ENCODE data around the gene PLEKHA3. TPM values are rescaled to one million over a fixed set of nuclear protein-coding genes. Genes with fewer than 3 reads are reported as not detected.

Gene PLEKHA3
- total and polyA plus RNA-seq, 2 of the 4 experiments (the other 2 are of a cell fraction): 3.9 to 5.5 TPM

- in situ Hi-C loops (cut with MboI; ENCODE audit: low sequenced_read_pairs) (no loop called here), intact Hi-C loops (cut with micrococcal nuclease) (loop anchor here (1.0 kb wide), 1 partner anchor 27 kb away; the partner anchor contains the start of genes PJVK and PRKRA), dilution Hi-C loops (cut with HindIII; ENCODE audit: low sequenced_read_pairs, unreplicated experiment) (no loop called here)
- Histone ChIP-seq H3K4ac (ENCODE audit: low read depth, low read length) (peak within 1 kb of the TSS; percentile 91), H3K4me2 (ENCODE audit: low read depth, low read length) (peak within 1 kb of the TSS; percentile 87), H3K9me1 (ENCODE audit: insufficient read depth, low read length) (peaks cover 6% of the 10 kb centered on the region; the same call in 1 of the 2 replicates), H3K9ac (ENCODE audit: low read depth, low read length) (peak within 1 kb of the TSS; percentile 94), H2BK20ac (ENCODE audit: low read depth, low read length) (peak within 1 kb of the TSS; percentile 76; the same call in 1 of the 2 replicates), H3K27ac (ENCODE audit: insufficient read depth, low read length) (peak within 1 kb of the TSS; percentile 91), H4K20me1 (ENCODE audit: insufficient read depth, low read length) (peaks cover 16% of the 10 kb centered on the region; the same call in 1 of the 2 replicates), H2BK120ac (ENCODE audit: low read depth, low read length) (peak within 1 kb of the TSS; percentile 85), H3K79me1 (ENCODE audit: low read depth in 1 of 2, low read length in 2 of 2) (peaks cover 13 to 39% of the 10 kb centered on the region in 2 experiments), H3K4me1 (ENCODE audit: control insufficient read depth, insufficient read depth, low read length) (peaks cover 7% of the 10 kb centered on the region), H4K8ac (ENCODE audit: low read depth in 2 of 2, low read length in 2 of 2) (peak within 1 kb of the TSS; percentile 92 to 98), H2AK9ac (replicated peaks; ENCODE audit: low read depth, low read length, poor library complexity) (peak within 1 kb of the TSS; percentile 45), H2AK5ac (ENCODE audit: low read depth, low read length) (no peak within 1 kb of the TSS; the same call in 1 of the 2 replicates), H3K23ac (ENCODE audit: low read depth, low read length) (peak within 1 kb of the TSS; percentile 93), H2BK15ac (ENCODE audit: low read depth, low read length) (peak within 1 kb of the TSS; percentile 5; the same call in 1 of the 3 replicates), H3K14ac (replicated peaks; ENCODE audit: low read depth, low read length) (peak within 1 kb of the TSS; percentile 99), H3K27me3 (ENCODE audit: control insufficient read depth, insufficient read depth, low read length) (no peaks in the 10 kb centered on the region), H2BK5ac (ENCODE audit: low read depth, low read length, poor library complexity, severe bottlenecking) (peak within 1 kb of the TSS; percentile 95), H3K4me3 (ENCODE audit: insufficient read depth, low read depth, low read length) (peak within 1 kb of the TSS; percentile 83), H3K36me3 (ENCODE audit: control insufficient read depth, insufficient read depth, low read length) (no peaks in the 10 kb centered on the region), H4K91ac (ENCODE audit: insufficient read depth, low read depth, low read length) (peak within 1 kb of the TSS; percentile 89), H3K9me3 (ENCODE audit: control insufficient read depth, insufficient read depth, low read length) (no peaks in the 10 kb centered on the region), H2AFZ (replicated peaks; ENCODE audit: low read length, poor library complexity) (peak within 1 kb of the TSS; percentile 92), H3K56ac (ENCODE audit: extremely low read depth, insufficient read depth, low read length) (peak within 1 kb of the TSS; percentile 96), H4K5ac (ENCODE audit: low read depth, low read length) (peak within 1 kb of the TSS; percentile 84), H3K18ac (ENCODE audit: low read depth, low read length) (peak within 1 kb of the TSS; percentile 93)
- TF ChIP-seq RFX5 (IDR thresholded peaks at IDR 0.05; ENCODE audit: low read depth, low read length): no peak
- TF ChIP-seq CTCF (conservative IDR thresholded peaks at IDR 0.05; ENCODE audit: low read depth, low read length): peak; percentile 62
- TF ChIP-seq ELK1 (IDR thresholded peaks at IDR 0.05; ENCODE audit: borderline replicate concordance, low read depth, low read length): no peak
- 0 out of 2 replicates have a peak, but pooled peaks have one; percentile 18 for TF ChIP-seq USF2 (IDR thresholded peaks at IDR 0.05; ENCODE audit: low read depth, low read length)
- TF ChIP-seq FOS (IDR thresholded peaks at IDR 0.05; ENCODE audit: low read depth, low read length): no peak
- peak; percentile 66 for TF ChIP-seq RCOR1 (IDR thresholded peaks at IDR 0.05; ENCODE audit: insufficient replicate concordance, low read length)
- TF ChIP-seq RAD21 (IDR thresholded peaks at IDR 0.05; ENCODE audit: low read length): peak; percentile 47
- peak; percentile 87; the same call in 1 of the 2 replicates for TF ChIP-seq MXI1 (IDR thresholded peaks at IDR 0.05; ENCODE audit: borderline replicate concordance, low read depth, low read length)
- TF ChIP-seq CHD1 (IDR thresholded peaks at IDR 0.05; ENCODE audit: low read depth, low read length): no peak
- peak; percentile 84 for TF ChIP-seq POLR2A (IDR thresholded peaks at IDR 0.05; ENCODE audit: low read depth, low read length)
- 0 out of 2 replicates have a peak, but pooled peaks have one; percentile 3 for TF ChIP-seq BHLHE40 (IDR thresholded peaks at IDR 0.05; ENCODE audit: low read depth, low read length)
- peak; percentile 76 for TF ChIP-seq MAZ (IDR thresholded peaks at IDR 0.05; ENCODE audit: borderline replicate concordance, low read depth, low read length)
- no peak for TF ChIP-seq NFE2L2 (IDR thresholded peaks at IDR 0.05; ENCODE audit: low read depth, low read length)
- peak; percentile 77 for DNase-seq
- 14% methylated on average over 6 of the region's 56 CpGs; no CpG with 5 or more reads in 1 of the 2 experiments for WGBS, 2 experiments (ENCODE audit: extremely low coverage in 2 of 2, insufficient read length in 1 of 2)
- ATAC-seq (ENCODE audit: low read depth): peak; percentile 69
- no TSS peak for BruUV-seq (replicated peaks)
- POLR2A ChIA-PET (ENCODE audit: unreplicated experiment): no interaction called here
- CTCF ChIA-PET: no interaction called here
These were observed 1.6 kb upstream of the PLEKHA3 start, which contains the start of gene FKBP7 for GRCh38 chr2:178478439-178479274. Gene FKBP7, minus strand, starts transcription at chr2:178478600. Its CDS starts 101 bp downstream, at chr2:178478499.
